ENCODE data around the gene LRBA. TPM values are rescaled to one million over a fixed set of nuclear protein-coding genes. Genes with fewer than 3 reads are reported as not detected.

LRBA gene
- total RNA-seq, 6 experiments from 2014 or later = 13.6 to 17.6 (median 15.0) TPM

DNA sequence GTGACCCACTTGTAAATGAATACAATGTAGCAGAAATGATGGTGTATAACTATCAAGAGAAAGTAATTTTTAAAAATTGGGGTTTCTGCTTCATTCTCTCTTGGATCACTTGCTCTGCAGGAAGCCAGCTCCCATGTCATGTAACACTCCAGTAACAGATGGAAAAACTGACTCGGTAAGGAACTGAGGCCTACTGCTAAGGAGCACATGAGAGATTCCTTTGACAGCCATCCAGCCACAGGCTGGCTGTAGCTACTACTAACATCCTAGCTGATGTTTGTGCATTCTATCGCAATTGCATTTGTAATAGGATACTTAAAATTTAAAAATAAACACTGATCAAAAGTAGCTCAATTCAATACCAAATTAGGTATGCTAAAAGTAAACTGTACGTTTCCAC, 535.4 kb downstream of the LRBA start:
- Mint-ChIP-seq H3K4me1 (ENCODE audit: low read depth) (0 out of 2 replicates have a peak, but pooled peaks cover 6% of the 10 kb centered on the region), H3K27ac (no peak overlapping the region), H3K36me3 (ENCODE audit: low read depth) (no peaks in the 10 kb centered on the region; the same call in 1 of the 2 replicates), H3K9me3 (no peaks in the 10 kb centered on the region), H3K4me3 (no peak overlapping the region), H3K27me3 (ENCODE audit: insufficient read depth) (no peaks in the 10 kb centered on the region; the same call in 1 of the 2 replicates)
- no peak for DNase-seq
- TF ChIP-seq CTCF (IDR thresholded peaks at IDR 0.05) = no peak

GRCh38 chr4:150477869-150478268, 537.2 kb downstream of the LRBA start:
- Mint-ChIP-seq H3K4me3 (no peak overlapping the region), H3K27me3 (ENCODE audit: insufficient read depth) (no peaks in the 10 kb centered on the region; the same call in 1 of the 2 replicates), H3K9me3 (no peaks in the 10 kb centered on the region), H3K36me3 (ENCODE audit: low read depth) (no peaks in the 10 kb centered on the region; the same call in 1 of the 2 replicates), H3K27ac (no peak overlapping the region), H3K4me1 (ENCODE audit: low read depth) (0 out of 2 replicates have a peak, but pooled peaks cover 6% of the 10 kb centered on the region)
- no peak for TF ChIP-seq CTCF (IDR thresholded peaks at IDR 0.05)
- no peak for DNase-seq

GRCh38 chr4:150476776-150477175, 538.3 kb downstream of the LRBA start:
- Mint-ChIP-seq H3K4me1 (ENCODE audit: low read depth) (no peaks in the 10 kb centered on the region), H3K27me3 (ENCODE audit: insufficient read depth) (no peaks in the 10 kb centered on the region; the same call in 1 of the 2 replicates), H3K36me3 (ENCODE audit: low read depth) (no peaks in the 10 kb centered on the region; the same call in 1 of the 2 replicates), H3K27ac (no peak overlapping the region), H3K4me3 (no peak overlapping the region), H3K9me3 (no peaks in the 10 kb centered on the region)
- TF ChIP-seq CTCF (IDR thresholded peaks at IDR 0.05) = no peak
- no peak for DNase-seq

GRCh38 chr4:150475763-150476162, 539.3 kb downstream of the LRBA start:
- no peaks in the 10 kb centered on the region for H3K4me1 Mint-ChIP-seq (ENCODE audit: low read depth)
- H3K27ac Mint-ChIP-seq = no peak overlapping the region
- TF ChIP-seq CTCF (IDR thresholded peaks at IDR 0.05) = no peak
- DNase-seq = no peak
- H3K4me3 Mint-ChIP-seq = no peak overlapping the region
- no peaks in the 10 kb centered on the region; the same call in 1 of the 2 replicates for H3K36me3 Mint-ChIP-seq (ENCODE audit: low read depth)
- H3K27me3 Mint-ChIP-seq (ENCODE audit: insufficient read depth) = no peaks in the 10 kb centered on the region; the same call in 1 of the 2 replicates
- H3K9me3 Mint-ChIP-seq = no peaks in the 10 kb centered on the region

GRCh38 chr4:150464523-150464922, 550.6 kb downstream of the LRBA start:
- H3K27ac Mint-ChIP-seq = no peak overlapping the region
- no peak overlapping the region for H3K4me3 Mint-ChIP-seq
- H3K27me3 Mint-ChIP-seq (ENCODE audit: insufficient read depth) = no peaks in the 10 kb centered on the region
- H3K4me1 Mint-ChIP-seq (ENCODE audit: low read depth) = peaks cover 8% of the 10 kb centered on the region
- H3K9me3 Mint-ChIP-seq = no peaks in the 10 kb centered on the region
- H3K36me3 Mint-ChIP-seq (ENCODE audit: low read depth) = no peaks in the 10 kb centered on the region
- no peak for TF ChIP-seq CTCF (IDR thresholded peaks at IDR 0.05)
- DNase-seq = no peak

GRCh38 chr4:150462743-150463142, 552.3 kb downstream of the LRBA start:
- H3K4me1 Mint-ChIP-seq (ENCODE audit: low read depth) = peaks cover 8% of the 10 kb centered on the region
- H3K9me3 Mint-ChIP-seq = no peaks in the 10 kb centered on the region
- TF ChIP-seq CTCF (IDR thresholded peaks at IDR 0.05) = no peak
- H3K27ac Mint-ChIP-seq = no peak overlapping the region
- H3K4me3 Mint-ChIP-seq = no peak overlapping the region
- no peak for DNase-seq
- H3K27me3 Mint-ChIP-seq (ENCODE audit: insufficient read depth) = no peaks in the 10 kb centered on the region
- no peaks in the 10 kb centered on the region for H3K36me3 Mint-ChIP-seq (ENCODE audit: low read depth)

All from HFFc6 (cell line).